NCI-H526 (cell line): Measurements from ENCODE around the gene SPAG16.
A peak's percentile ranks its signal among the peaks of the same experiment; 100 is the strongest.

ENCODE experiments used
- DNase-seq, 2 experiments: peaks; one replicate each; lab custom pipeline; 2025; lab: John Stamatoyannopoulos, UW

The SPAG16 gene

GRCh38 chr2:214255046-214255445, 970.8 kb downstream of the SPAG16 start:
- DNase-seq = no peak

GRCh38 chr2:214261683-214262082, 977.4 kb downstream of the SPAG16 start:
- no peak for DNase-seq

GRCh38 chr2:214264171-214264570, 979.9 kb downstream of the SPAG16 start:
- DNase-seq = no peak

GRCh38 chr2:214265991-214266489, 981.8 kb downstream of the SPAG16 start:
- no peak for DNase-seq

- DNase-seq = no peak
These were observed 993.6 kb downstream of the SPAG16 start for GRCh38 chr2:214277880-214278279.

GRCh38 chr2:214286011-214286410, 1001.7 kb downstream of the SPAG16 start:
- DNase-seq = no peak

GRCh38 chr2:214293593-214293992, 1009.3 kb downstream of the SPAG16 start:
- no peak for DNase-seq

- no peak for DNase-seq
These were observed 1010.2 kb downstream of the SPAG16 start for GRCh38 chr2:214294426-214294825.

GRCh38 chr2:214297423-214297822, 1013.2 kb downstream of the SPAG16 start:
- DNase-seq = no peak

GRCh38 chr2:214310319-214310718, 1026.1 kb downstream of the SPAG16 start:
- DNase-seq = peak in 1 of 2 experiments; percentile 7

GRCh38 chr2:214311031-214311533, 1026.8 kb downstream of the SPAG16 start:
- DNase-seq = peak in 1 of 2 experiments; percentile 31

- DNase-seq = no peak
These were observed 1027.9 kb downstream of the SPAG16 start for GRCh38 chr2:214311931-214312749.

GRCh38 chr2:214315324-214315723, 1031.1 kb downstream of the SPAG16 start:
- no peak for DNase-seq

- DNase-seq = no peak
These were observed 1035.9 kb downstream of the SPAG16 start for GRCh38 chr2:214320211-214320610.

GRCh38 chr2:214322662-214323061, 1038.4 kb downstream of the SPAG16 start:
- no peak for DNase-seq

- no peak for DNase-seq
These were observed 1041.1 kb downstream of the SPAG16 start for GRCh38 chr2:214325404-214325803.

- DNase-seq = no peak
These were observed 1044.7 kb downstream of the SPAG16 start for GRCh38 chr2:214328941-214329340.

- no peak for DNase-seq
These were observed 1057.4 kb downstream of the SPAG16 start for GRCh38 chr2:214341646-214342045.

GRCh38 chr2:214358506-214358905, 1074.2 kb downstream of the SPAG16 start:
- DNase-seq = no peak

GRCh38 chr2:214361116-214361515, 1076.9 kb downstream of the SPAG16 start:
- DNase-seq = no peak

GRCh38 chr2:214365549-214365948, 1081.3 kb downstream of the SPAG16 start:
- no peak for DNase-seq

GRCh38 chr2:214367171-214367570, 1082.9 kb downstream of the SPAG16 start:
- DNase-seq = no peak

- peak in 1 of 2 experiments; percentile 4 for DNase-seq
These were observed 1092.5 kb downstream of the SPAG16 start for GRCh38 chr2:214376618-214377285.
